ENCODE data around the gene FNDC1. TPM values are rescaled to one million over a fixed set of nuclear protein-coding genes. Genes with fewer than 3 reads are reported as not detected.
A peak's percentile ranks its signal among the peaks of the same experiment; 100 is the strongest.

FNDC1 gene
- total RNA-seq, 1 donor from 2014 or later: 6.3 TPM

DNA sequence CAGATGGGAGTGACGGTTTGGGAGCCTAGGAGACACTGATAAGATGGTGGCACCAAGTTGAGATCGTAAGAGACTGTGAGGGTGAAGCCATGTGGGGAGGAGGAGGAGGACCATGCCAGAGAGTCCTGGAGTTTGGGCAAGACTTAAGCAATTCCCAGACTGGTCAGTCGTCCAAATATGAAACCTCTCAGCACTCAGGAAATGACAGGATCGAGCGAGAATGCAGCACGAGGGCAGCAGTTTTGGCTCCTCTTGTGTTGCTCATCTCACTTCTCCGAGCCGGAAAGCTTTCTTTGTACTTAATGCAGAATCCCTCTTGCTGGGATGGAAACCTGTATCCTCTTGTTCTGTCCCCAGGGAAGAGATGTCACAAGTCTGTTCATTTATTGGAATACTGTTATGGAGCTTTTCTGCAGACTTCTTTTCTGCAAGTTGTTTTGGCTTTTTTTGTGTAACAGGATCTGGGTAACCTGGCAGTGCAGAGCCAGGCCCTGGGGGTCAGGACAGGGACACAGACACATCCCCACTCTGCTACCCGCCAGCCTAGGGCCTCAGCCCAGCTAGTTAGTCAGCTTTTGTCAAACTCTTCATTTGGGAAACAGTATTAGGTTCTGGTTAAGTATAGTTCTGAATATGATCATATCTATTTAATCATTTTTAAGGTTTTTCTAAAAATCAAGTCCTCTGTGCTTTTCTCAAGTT is 34.3 kb downstream of the FNDC1 start:
- DNase-seq (ENCODE audit: low read depth) (peak; percentile 95), FAIRE-seq (peak; percentile 84)
- peak overlapping the region; percentile 63 for H3K4me2 ChIP-seq (ENCODE audit: low read length)
- no peaks in the 10 kb centered on the region for H3K79me2 ChIP-seq (ENCODE audit: insufficient read depth, low read length)
- H3K4me3 ChIP-seq (ENCODE audit: insufficient read depth, low read depth, low read length): no peak overlapping the region
- TF ChIP-seq EZH2 (IDR thresholded peaks at IDR 0.05; ENCODE audit: insufficient read depth, low read length): no peak
- TF ChIP-seq, protein P1, sequence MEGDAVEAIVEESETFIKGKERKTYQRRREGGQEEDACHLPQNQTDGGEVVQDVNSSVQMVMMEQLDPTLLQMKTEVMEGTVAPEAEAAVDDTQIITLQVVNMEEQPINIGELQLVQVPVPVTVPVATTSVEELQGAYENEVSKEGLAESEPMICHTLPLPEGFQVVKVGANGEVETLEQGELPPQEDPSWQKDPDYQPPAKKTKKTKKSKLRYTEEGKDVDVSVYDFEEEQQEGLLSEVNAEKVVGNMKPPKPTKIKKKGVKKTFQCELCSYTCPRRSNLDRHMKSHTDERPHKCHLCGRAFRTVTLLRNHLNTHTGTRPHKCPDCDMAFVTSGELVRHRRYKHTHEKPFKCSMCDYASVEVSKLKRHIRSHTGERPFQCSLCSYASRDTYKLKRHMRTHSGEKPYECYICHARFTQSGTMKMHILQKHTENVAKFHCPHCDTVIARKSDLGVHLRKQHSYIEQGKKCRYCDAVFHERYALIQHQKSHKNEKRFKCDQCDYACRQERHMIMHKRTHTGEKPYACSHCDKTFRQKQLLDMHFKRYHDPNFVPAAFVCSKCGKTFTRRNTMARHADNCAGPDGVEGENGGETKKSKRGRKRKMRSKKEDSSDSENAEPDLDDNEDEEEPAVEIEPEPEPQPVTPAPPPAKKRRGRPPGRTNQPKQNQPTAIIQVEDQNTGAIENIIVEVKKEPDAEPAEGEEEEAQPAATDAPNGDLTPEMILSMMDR (IDR thresholded peaks at IDR 0.05; ENCODE audit: insufficient read depth, low read depth, low read length): no peak
- H3K9me3 ChIP-seq (ENCODE audit: insufficient read depth, low read depth, low read length): no peaks in the 10 kb centered on the region
- Mint-ChIP-seq H3K4me1 (ENCODE audit: low read depth, unreplicated experiment) (peaks cover 20% of the 10 kb centered on the region), H3K27ac (ENCODE audit: unreplicated experiment) (peak overlapping the region; percentile 82), H3K9me3 (ENCODE audit: unreplicated experiment) (no peaks in the 10 kb centered on the region), H3K36me3 (ENCODE audit: low read depth, unreplicated experiment) (peaks cover 6% of the 10 kb centered on the region), H3K27me3 (ENCODE audit: low read depth, unreplicated experiment) (peaks cover 14% of the 10 kb centered on the region), H3K4me3 (ENCODE audit: unreplicated experiment) (peak overlapping the region; percentile 25)
- peak overlapping the region; percentile 31 for H3K9ac ChIP-seq (ENCODE audit: low read length)
- H2AFZ ChIP-seq (ENCODE audit: low read depth, low read length): peak overlapping the region; percentile 48
- H4K20me1 ChIP-seq (ENCODE audit: insufficient read depth, low read length): no peaks in the 10 kb centered on the region
- H3K27me3 ChIP-seq (ENCODE audit: insufficient read depth, low read length): no peaks in the 10 kb centered on the region
- peaks cover 14% of the 10 kb centered on the region for H3K4me1 ChIP-seq (ENCODE audit: insufficient read depth, low read length)
- no peaks in the 10 kb centered on the region for H3K36me3 ChIP-seq (ENCODE audit: insufficient read depth, low read length)
- peak overlapping the region; percentile 65 for H3K27ac ChIP-seq (ENCODE audit: low read depth, low read length)

DNA sequence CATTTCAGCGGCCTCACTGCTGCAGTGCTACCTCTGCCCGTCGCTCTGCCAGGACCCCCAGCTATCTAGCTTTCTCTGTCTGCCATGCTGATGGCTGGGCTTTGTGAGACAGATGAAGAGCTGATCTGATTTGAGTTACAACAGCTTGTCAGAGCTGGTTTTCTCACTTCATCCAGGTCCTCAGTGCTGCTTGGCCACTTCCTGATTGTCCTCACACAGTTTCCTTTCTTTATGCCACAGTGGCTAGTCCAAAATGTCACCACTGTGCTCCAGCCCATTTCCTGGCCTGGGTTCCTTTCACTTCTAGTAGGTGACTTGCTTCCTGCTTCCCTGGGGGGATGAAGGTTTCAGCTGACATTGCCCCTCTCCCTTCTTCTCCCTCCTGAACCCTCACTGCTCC is 35.4 kb downstream of the FNDC1 start:
- H3K4me3 Mint-ChIP-seq (ENCODE audit: unreplicated experiment): no peak overlapping the region
- peak overlapping the region; percentile 82 for H3K27ac Mint-ChIP-seq (ENCODE audit: unreplicated experiment)
- Histone ChIP-seq H3K79me2 (ENCODE audit: insufficient read depth, low read length) (no peaks in the 10 kb centered on the region), H3K9me3 (ENCODE audit: insufficient read depth, low read depth, low read length) (no peaks in the 10 kb centered on the region), H4K20me1 (ENCODE audit: insufficient read depth, low read length) (no peaks in the 10 kb centered on the region), H2AFZ (ENCODE audit: low read depth, low read length) (no peak overlapping the region), H3K4me2 (ENCODE audit: low read length) (no peak overlapping the region), H3K27ac (ENCODE audit: low read depth, low read length) (no peak overlapping the region), H3K36me3 (ENCODE audit: insufficient read depth, low read length) (no peaks in the 10 kb centered on the region), H3K27me3 (ENCODE audit: insufficient read depth, low read length) (no peaks in the 10 kb centered on the region), H3K9ac (ENCODE audit: low read length) (no peak overlapping the region), H3K4me3 (ENCODE audit: insufficient read depth, low read depth, low read length) (no peak overlapping the region), H3K4me1 (ENCODE audit: insufficient read depth, low read length) (peaks cover 14% of the 10 kb centered on the region)
- peaks cover 10% of the 10 kb centered on the region for H3K27me3 Mint-ChIP-seq (ENCODE audit: low read depth, unreplicated experiment)
- H3K9me3 Mint-ChIP-seq (ENCODE audit: unreplicated experiment): no peaks in the 10 kb centered on the region
- FAIRE-seq (peak; percentile 32), DNase-seq (ENCODE audit: low read depth) (no peak)
- H3K36me3 Mint-ChIP-seq (ENCODE audit: low read depth, unreplicated experiment): peaks cover 6% of the 10 kb centered on the region
- TF ChIP-seq, protein P1 (IDR thresholded peaks at IDR 0.05; ENCODE audit: insufficient read depth, low read depth, low read length): no peak
- TF ChIP-seq EZH2 (IDR thresholded peaks at IDR 0.05; ENCODE audit: insufficient read depth, low read length): no peak
- peaks cover 20% of the 10 kb centered on the region for H3K4me1 Mint-ChIP-seq (ENCODE audit: low read depth, unreplicated experiment)

DNA sequence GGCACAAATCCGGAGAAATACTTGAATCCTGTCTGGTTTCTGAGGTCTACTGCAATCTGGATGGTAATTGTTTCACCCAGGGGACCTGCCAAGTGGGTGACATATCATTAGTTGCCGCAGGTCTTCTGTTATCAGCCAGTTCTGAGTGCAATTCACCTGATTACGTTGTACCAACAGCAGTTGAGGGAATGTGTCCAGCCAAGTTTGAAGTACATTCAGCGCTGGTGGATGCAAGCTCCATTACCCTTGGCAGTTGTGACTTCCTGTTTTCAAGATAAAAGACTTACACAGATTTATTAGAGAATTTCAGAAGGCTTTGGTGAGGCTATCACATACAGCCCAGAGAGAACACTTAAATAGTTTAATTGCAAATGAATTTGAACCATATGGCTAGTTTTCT is 42.8 kb downstream of the FNDC1 start:
- Mint-ChIP-seq H3K4me1 (ENCODE audit: low read depth, unreplicated experiment) (peaks cover 2% of the 10 kb centered on the region), H3K36me3 (ENCODE audit: low read depth, unreplicated experiment) (peaks cover 6% of the 10 kb centered on the region), H3K27me3 (ENCODE audit: low read depth, unreplicated experiment) (peaks cover 20% of the 10 kb centered on the region), H3K9me3 (ENCODE audit: unreplicated experiment) (peaks cover 3% of the 10 kb centered on the region), H3K27ac (ENCODE audit: unreplicated experiment) (no peak overlapping the region), H3K4me3 (ENCODE audit: unreplicated experiment) (no peak overlapping the region)
- Histone ChIP-seq H3K27me3 (ENCODE audit: insufficient read depth, low read length) (no peaks in the 10 kb centered on the region), H3K4me2 (ENCODE audit: low read length) (no peak overlapping the region), H3K4me1 (ENCODE audit: insufficient read depth, low read length) (no peaks in the 10 kb centered on the region), H3K36me3 (ENCODE audit: insufficient read depth, low read length) (no peaks in the 10 kb centered on the region), H3K9ac (ENCODE audit: low read length) (no peak overlapping the region), H2AFZ (ENCODE audit: low read depth, low read length) (no peak overlapping the region), H3K4me3 (ENCODE audit: insufficient read depth, low read depth, low read length) (no peak overlapping the region), H4K20me1 (ENCODE audit: insufficient read depth, low read length) (no peaks in the 10 kb centered on the region), H3K79me2 (ENCODE audit: insufficient read depth, low read length) (no peaks in the 10 kb centered on the region), H3K9me3 (ENCODE audit: insufficient read depth, low read depth, low read length) (no peaks in the 10 kb centered on the region), H3K27ac (ENCODE audit: low read depth, low read length) (no peak overlapping the region)
- DNase-seq (ENCODE audit: low read depth) (peak; percentile 83), FAIRE-seq (no peak)
- TF ChIP-seq, protein P1 (IDR thresholded peaks at IDR 0.05; ENCODE audit: insufficient read depth, low read depth, low read length): no peak
- no peak for TF ChIP-seq EZH2 (IDR thresholded peaks at IDR 0.05; ENCODE audit: insufficient read depth, low read length)
